C4-2B (cell line): ENCODE data around the gene SNTB2.

Experiments
- ZFX ChIP-seq: fragments of 450-650 bp; IDR thresholded peaks from 2 replicates; pipeline ENCODE4 v1.6.1; 2017
- TF ChIP-seq, protein P1 (sequence below): fragments of 450-650 bp; conservative IDR thresholded peaks from 2 replicates; pipeline ENCODE4 v1.5.1; 2017; ENCODE audit warnings: mild to moderate bottlenecking

DNA sequence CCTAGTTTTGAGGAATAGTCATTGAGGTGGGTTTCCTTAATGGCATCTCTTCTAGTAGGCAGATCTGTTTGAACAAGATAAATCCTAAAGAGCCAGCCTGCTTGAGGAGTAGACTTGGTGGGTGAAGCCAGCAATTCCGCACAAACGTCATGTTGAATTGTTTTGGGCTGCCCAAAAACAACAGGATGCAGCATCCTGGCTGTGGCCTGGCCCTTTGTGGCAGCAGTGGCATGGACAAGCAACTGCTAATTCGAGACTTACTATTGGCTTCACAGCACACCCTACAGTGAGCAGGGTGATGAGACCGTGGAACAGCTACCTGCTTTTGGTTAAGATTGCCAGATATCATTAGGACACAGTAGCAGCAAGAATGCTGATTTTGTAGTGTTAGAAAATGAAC, 114.9 kb downstream of the SNTB2 start:
- TF ChIP-seq, protein P1, sequence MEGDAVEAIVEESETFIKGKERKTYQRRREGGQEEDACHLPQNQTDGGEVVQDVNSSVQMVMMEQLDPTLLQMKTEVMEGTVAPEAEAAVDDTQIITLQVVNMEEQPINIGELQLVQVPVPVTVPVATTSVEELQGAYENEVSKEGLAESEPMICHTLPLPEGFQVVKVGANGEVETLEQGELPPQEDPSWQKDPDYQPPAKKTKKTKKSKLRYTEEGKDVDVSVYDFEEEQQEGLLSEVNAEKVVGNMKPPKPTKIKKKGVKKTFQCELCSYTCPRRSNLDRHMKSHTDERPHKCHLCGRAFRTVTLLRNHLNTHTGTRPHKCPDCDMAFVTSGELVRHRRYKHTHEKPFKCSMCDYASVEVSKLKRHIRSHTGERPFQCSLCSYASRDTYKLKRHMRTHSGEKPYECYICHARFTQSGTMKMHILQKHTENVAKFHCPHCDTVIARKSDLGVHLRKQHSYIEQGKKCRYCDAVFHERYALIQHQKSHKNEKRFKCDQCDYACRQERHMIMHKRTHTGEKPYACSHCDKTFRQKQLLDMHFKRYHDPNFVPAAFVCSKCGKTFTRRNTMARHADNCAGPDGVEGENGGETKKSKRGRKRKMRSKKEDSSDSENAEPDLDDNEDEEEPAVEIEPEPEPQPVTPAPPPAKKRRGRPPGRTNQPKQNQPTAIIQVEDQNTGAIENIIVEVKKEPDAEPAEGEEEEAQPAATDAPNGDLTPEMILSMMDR = no peak
- no peak for TF ChIP-seq ZFX
